ENCODE measurements around the gene DPM3. TPM values are rescaled to one million over a fixed set of nuclear protein-coding genes. Genes with fewer than 3 reads are reported as not detected.

The DPM3 gene
- total and polyA plus RNA-seq, 2 donors (not counting 1 experiment from before 2014, with no cell fraction given): 39.9 to 97.3 TPM

DNA sequence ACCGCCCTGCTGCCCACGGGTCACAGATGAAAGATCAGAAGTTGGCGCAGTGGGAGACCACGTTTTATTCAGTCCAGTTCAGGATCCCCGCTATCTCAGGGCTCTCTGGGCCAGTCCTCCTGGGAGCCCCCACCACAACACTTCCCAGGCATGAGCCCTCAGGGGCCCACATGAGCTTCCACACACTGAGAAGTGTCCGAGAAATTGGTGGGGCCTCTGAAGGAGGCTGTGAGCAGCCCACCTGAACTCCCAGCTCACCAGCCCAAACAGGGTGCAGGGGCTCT, 45.4 kb upstream of the DPM3 start:
- H3K9me3 ChIP-seq (ENCODE audit: control extremely low read depth in 1 of 3, control insufficient read depth in 2 of 3, insufficient read depth in 1 of 3, low read length in 2 of 3): no peaks in the 10 kb centered on the region
- H3K9ac ChIP-seq (ENCODE audit: low read length): no peak overlapping the region
- H2AFZ ChIP-seq (ENCODE audit: insufficient read depth, low read depth, low read length, poor library complexity, severe bottlenecking): peak overlapping the region; percentile 40
- DNase-seq: no peak
- ATAC-seq (ENCODE audit: low read depth): peak; percentile 9
- H4K20me1 ChIP-seq (ENCODE audit: control insufficient read depth, insufficient read depth, low read length, poor library complexity, severe bottlenecking): no peaks in the 10 kb centered on the region
- 28% methylated on average over 5 of the region's 6 CpGs for WGBS (ENCODE audit: insufficient coverage)
- H3K4me2 ChIP-seq (replicated peaks; ENCODE audit: low read depth, low read length, poor library complexity, severe bottlenecking): peak overlapping the region; percentile 59
- H3K27me3 Mint-ChIP-seq: no peaks in the 10 kb centered on the region
- H3K4me3 Mint-ChIP-seq: peak overlapping the region; percentile 23
- H3K79me2 ChIP-seq (ENCODE audit: control insufficient read depth, insufficient read depth, low read length): no peaks in the 10 kb centered on the region
- no peak overlapping the region for H3K4me3 ChIP-seq (ENCODE audit: control extremely low read depth in 1 of 5, extremely low read depth in 1 of 5, insufficient read depth in 1 of 5, low read depth in 2 of 5, low read length in 4 of 5)
- TF ChIP-seq EZH2 (IDR thresholded peaks at IDR 0.05; ENCODE audit: borderline replicate concordance, insufficient read depth, low read depth, low read length, poor library complexity, severe bottlenecking): no peak
- TF ChIP-seq, protein P1, sequence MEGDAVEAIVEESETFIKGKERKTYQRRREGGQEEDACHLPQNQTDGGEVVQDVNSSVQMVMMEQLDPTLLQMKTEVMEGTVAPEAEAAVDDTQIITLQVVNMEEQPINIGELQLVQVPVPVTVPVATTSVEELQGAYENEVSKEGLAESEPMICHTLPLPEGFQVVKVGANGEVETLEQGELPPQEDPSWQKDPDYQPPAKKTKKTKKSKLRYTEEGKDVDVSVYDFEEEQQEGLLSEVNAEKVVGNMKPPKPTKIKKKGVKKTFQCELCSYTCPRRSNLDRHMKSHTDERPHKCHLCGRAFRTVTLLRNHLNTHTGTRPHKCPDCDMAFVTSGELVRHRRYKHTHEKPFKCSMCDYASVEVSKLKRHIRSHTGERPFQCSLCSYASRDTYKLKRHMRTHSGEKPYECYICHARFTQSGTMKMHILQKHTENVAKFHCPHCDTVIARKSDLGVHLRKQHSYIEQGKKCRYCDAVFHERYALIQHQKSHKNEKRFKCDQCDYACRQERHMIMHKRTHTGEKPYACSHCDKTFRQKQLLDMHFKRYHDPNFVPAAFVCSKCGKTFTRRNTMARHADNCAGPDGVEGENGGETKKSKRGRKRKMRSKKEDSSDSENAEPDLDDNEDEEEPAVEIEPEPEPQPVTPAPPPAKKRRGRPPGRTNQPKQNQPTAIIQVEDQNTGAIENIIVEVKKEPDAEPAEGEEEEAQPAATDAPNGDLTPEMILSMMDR (IDR thresholded peaks at IDR 0.05): peak; percentile 24
- intact Hi-C loops (cut with micrococcal nuclease): no loop called here
- peak overlapping the region; percentile 12 to 41 for H3K27ac ChIP-seq (ENCODE audit: low read length in 2 of 2)
- H3K4me1 Mint-ChIP-seq: peaks cover 28% of the 10 kb centered on the region
- H3K27ac Mint-ChIP-seq: peak overlapping the region; percentile 86
- no peaks in the 10 kb centered on the region for H3K9me3 Mint-ChIP-seq (ENCODE audit: insufficient read depth)
- no peaks in the 10 kb centered on the region for H3K36me3 ChIP-seq (replicated peaks in 1 of 2; ENCODE audit: control extremely low read depth in 1 of 2, control insufficient read depth in 1 of 2, extremely low read depth in 1 of 2, insufficient read depth in 2 of 2, low read length in 1 of 2)
- ChIA-PET CTCF (interaction anchor here (1.1 to 3.2 kb wide), 8 partner anchors 8 to 101 kb away, joined by 3 to 31 read pairs (median 7); partner anchors contain the start of genes KRTCAP2, THBS3 and TRIM46), POLR2A (interaction anchor here (1.0 to 1.9 kb wide), 4 partner anchors 8 to 39 kb away, joined by 3 to 11 read pairs (median 8); partner anchors contain the start of gene KRTCAP2)
- peaks cover 18 to 31% of the 10 kb centered on the region in 2 donors for H3K4me1 ChIP-seq (ENCODE audit: control insufficient read depth in 2 of 2, insufficient read depth in 2 of 2, low read length in 2 of 2)
- H3K27me3 ChIP-seq (replicated peaks in 1 of 4; ENCODE audit: control extremely low read depth in 1 of 4, control insufficient read depth in 3 of 4, insufficient read depth in 4 of 4, low read length in 3 of 4): no peaks in the 10 kb centered on the region

Data from B cell (primary cell).